Adipocyte (in vitro differentiated cells): ENCODE results near the gene TTC27.
"Not testable (repeated sequence)": the region's sequence is repeated elsewhere in the genome, so short reads cannot be mapped to it uniquely, and the experiment has no call there.

ENCODE experiments used
- DNase-seq: peaks from one replicate; pipeline ENCODE4 v3.0.0-alpha.2; 2015; ENCODE audit warnings: low read depth
- H3K27me3 ChIP-seq: replicated peaks from 2 replicates; pipeline ENCODE4 v1.7.0; 2013; ENCODE audit warnings: mild to moderate bottlenecking, low read length, moderate library complexity; ENCODE audit not compliant: control insufficient read depth, insufficient read depth
- H3K36me3 ChIP-seq: 2 replicates; pipeline ENCODE4 v1.7.0; 2013; ENCODE audit warnings: low read length, mild to moderate bottlenecking, moderate library complexity; ENCODE audit not compliant: control insufficient read depth, insufficient read depth, severe bottlenecking
- H3K4me1 ChIP-seq: 2 replicates; pipeline ENCODE4 v1.7.0; 2013; ENCODE audit warnings: mild to moderate bottlenecking, low read length, moderate library complexity; ENCODE audit not compliant: control insufficient read depth, insufficient read depth
- H3K4me3 ChIP-seq: 2 replicates; pipeline ENCODE4 v1.7.0; 2013; ENCODE audit warnings: mild to moderate bottlenecking, low read length, moderate library complexity
- H3K9ac ChIP-seq: 2 replicates; pipeline ENCODE4 v1.7.0; 2013; ENCODE audit warnings: mild to moderate bottlenecking, low read length, moderate library complexity
- H3K9me3 ChIP-seq: 2 replicates; pipeline ENCODE4 v1.7.0; 2013; ENCODE audit warnings: mild to moderate bottlenecking, low read length, moderate library complexity; ENCODE audit not compliant: control insufficient read depth

The TTC27 gene

DNA sequence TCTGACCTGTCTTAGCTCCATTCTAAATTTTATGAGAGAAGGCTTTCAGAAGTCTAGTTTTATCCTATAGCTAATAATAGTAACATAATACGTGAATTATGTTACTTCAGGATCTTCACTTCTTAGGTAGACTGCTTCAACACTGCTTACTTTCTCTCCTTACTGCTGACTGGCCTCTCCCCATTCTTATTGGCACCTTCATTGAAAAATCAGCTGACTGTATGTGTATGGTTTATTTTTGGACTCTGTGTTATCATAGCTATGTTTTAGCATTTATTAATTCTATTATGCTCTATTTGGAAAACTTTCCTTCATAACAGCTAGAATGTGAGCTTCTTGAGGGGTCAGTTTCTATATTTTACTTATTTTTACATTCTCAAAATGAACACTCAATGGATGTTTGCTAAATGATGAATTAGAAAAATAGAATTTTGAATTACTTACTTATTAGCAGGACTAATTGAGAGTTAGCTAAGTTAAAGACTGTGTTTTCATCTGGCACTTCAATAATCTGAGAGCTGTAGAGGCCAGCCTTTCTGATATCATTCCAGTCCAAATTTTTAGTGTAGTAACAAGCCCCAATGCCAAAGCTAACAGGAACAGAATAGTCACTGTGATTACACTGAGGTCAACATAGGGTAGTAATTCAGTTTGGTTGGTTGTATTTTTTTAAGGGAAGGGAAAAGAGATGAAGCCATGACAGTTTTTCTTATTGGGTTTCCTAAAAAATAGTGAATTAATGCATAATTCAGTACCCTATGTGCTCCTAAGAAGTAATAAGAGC is 92.3 kb downstream of the TTC27 start:
- no peaks in the 10 kb centered on the region for H3K9me3 ChIP-seq
- no peak overlapping the region for H3K9ac ChIP-seq
- no peak for DNase-seq

DNA sequence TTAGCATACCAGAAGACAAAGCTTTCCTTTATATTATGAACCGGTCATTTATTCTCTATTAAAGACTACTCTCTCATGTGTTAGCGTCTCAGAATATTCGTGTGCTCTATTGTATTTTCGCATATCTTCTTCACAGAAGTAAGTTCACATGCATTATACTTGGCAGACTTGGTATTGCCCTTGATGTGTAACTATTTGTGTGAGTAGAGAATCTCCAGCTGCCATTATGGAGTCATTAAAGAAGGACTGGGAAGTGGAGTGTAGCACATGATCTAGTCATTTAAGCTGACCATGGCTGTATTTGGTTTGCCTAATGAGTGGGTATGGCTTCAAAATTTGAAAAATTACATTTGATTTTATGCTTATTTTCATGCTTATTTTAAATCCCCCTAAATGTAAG is 92.9 kb downstream of the TTC27 start:
- Histone ChIP-seq H3K9ac (no peak overlapping the region), H3K36me3 (peaks cover 4% of the 10 kb centered on the region), H3K9me3 (no peaks in the 10 kb centered on the region), H3K27me3 (no peaks in the 10 kb centered on the region), H3K4me3 (no peak overlapping the region), H3K4me1 (peaks cover 2% of the 10 kb centered on the region)
- no peak for DNase-seq

More for the DNA sequence above, 92.3 kb downstream of the TTC27 start:
- Histone ChIP-seq H3K36me3 (no peaks in the 10 kb centered on the region), H3K4me3 (no peak overlapping the region), H3K27me3 (no peaks in the 10 kb centered on the region), H3K4me1 (peaks cover 3% of the 10 kb centered on the region)

DNA sequence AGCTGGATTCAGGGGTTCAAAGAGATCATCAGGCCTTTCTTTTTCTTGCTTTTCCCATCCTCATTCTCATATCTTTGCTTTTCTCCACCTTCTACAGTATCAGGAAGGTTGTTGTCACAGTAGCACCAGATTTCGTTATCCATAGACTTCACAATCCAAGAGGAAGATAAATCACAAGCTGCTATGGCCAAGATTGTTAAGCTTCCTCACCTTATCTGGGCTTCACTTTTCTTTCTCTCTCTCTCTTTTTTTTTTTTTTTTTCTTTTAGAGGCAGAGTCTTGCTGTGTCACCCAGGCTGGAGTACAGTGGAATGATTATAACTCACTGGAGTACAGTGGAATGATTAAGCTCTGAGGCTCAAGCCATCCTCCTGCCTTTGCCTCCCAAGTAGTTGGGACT is 93.5 kb downstream of the TTC27 start:
- no peaks in the 10 kb centered on the region for H3K27me3 ChIP-seq
- H3K4me1 ChIP-seq: no peaks in the 10 kb centered on the region
- H3K36me3 ChIP-seq: peaks cover 6% of the 10 kb centered on the region
- no peak overlapping the region for H3K4me3 ChIP-seq
- H3K9me3 ChIP-seq: no peaks in the 10 kb centered on the region
- H3K9ac ChIP-seq: no peak overlapping the region
- DNase-seq: no peak

DNA sequence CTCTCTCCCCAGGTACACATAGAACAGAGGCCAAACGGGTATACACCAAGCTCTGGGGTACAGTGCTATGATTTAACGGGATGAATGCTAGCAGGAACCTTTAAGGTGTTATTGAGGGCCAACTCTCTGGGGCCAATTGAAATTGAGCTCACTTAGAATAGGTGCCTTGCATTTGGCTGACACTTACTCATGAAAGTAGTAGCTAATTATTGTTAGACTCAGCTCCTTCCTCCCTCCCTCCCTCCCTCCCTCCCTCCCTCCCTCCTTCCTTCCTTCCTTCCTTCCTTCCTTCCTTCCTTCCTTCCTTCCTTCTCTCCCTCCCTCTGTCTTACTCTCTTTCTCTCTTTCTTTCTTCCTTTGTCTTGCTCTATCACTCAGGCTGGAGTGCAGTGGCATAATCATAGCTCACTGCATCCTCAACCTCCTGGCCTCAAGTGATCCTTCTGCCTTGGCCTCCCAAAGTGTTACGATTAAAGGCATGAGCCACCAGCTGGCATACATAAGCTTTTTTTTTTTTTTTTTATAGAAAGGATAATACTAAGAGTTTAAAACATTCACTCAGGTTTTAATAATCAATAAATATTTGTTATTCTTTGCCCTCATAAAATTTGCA is 95.7 kb downstream of the TTC27 start:
- no peak for DNase-seq
- Histone ChIP-seq H3K27me3 (no peaks in the 10 kb centered on the region), H3K4me3 (no peak overlapping the region), H3K36me3 (peaks cover 6% of the 10 kb centered on the region), H3K4me1 (no peaks in the 10 kb centered on the region), H3K9ac (no peak overlapping the region), H3K9me3 (no peaks in the 10 kb centered on the region)

DNA sequence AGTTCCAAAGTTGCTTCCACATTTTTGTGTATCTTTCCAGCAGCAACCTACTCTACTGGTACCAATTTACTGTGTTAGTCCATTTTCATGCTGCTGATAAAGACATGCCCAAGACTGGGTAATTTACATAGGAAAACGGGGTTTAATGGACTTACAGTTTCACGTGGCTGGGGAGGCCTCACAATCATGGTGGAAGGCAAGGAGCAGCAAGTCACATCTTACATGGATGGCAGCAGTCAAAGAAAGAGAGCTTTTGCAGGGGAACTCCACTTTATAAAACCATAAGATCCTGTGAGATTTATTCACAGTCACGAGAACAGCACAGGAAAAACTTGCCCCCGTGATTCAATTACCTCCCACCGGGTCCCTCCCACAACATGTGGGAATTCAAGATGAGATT is 98.8 kb downstream of the TTC27 start:
- H3K36me3 ChIP-seq, H3K4me3 ChIP-seq, H3K9ac ChIP-seq, H3K27me3 ChIP-seq, H3K9me3 ChIP-seq, H3K4me1 ChIP-seq, DNase-seq: not testable (repeated sequence)

- peaks cover 3% of the 10 kb centered on the region for H3K4me1 ChIP-seq
- H3K36me3 ChIP-seq: peaks cover 6% of the 10 kb centered on the region
- no peak for DNase-seq
- H3K9me3 ChIP-seq: no peaks in the 10 kb centered on the region
- H3K9ac ChIP-seq: no peak overlapping the region
- H3K4me3 ChIP-seq: no peak overlapping the region
- H3K27me3 ChIP-seq: no peaks in the 10 kb centered on the region
Measured at GRCh38 chr2:32727157-32727556, 99.3 kb downstream of the TTC27 start.

DNA sequence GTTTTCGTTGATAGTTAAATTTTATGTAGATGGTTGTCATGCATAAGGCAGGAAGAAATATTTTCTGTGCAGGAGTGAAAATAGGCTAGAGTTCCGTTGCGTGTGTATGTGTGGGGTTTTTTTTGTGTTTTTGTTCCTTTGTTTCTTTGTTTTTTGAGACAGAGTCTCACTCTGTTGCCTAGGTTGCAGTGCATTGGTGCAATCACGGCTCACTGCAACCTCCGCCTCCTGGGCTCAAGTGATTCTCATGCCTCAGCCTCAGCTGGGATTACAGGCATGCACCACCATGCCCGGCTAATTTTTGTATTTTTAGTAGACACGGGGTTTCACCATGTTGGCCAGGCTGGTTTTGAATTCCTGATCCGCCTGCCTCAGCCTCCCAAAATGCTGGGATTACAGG is 103.1 kb downstream of the TTC27 start:
- not testable (repeated sequence) for H3K4me1 ChIP-seq, H3K36me3 ChIP-seq, H3K4me3 ChIP-seq, H3K9me3 ChIP-seq, H3K9ac ChIP-seq, H3K27me3 ChIP-seq, DNase-seq

GRCh38 chr2:32732120-32732519 is 104.3 kb downstream of the TTC27 start:
- H3K9ac ChIP-seq: no peak overlapping the region
- H3K9me3 ChIP-seq: no peaks in the 10 kb centered on the region
- DNase-seq: peak; percentile 15
- H3K4me3 ChIP-seq: no peak overlapping the region
- no peaks in the 10 kb centered on the region for H3K27me3 ChIP-seq
- peaks cover 6% of the 10 kb centered on the region for H3K4me1 ChIP-seq
- H3K36me3 ChIP-seq: no peaks in the 10 kb centered on the region

DNA sequence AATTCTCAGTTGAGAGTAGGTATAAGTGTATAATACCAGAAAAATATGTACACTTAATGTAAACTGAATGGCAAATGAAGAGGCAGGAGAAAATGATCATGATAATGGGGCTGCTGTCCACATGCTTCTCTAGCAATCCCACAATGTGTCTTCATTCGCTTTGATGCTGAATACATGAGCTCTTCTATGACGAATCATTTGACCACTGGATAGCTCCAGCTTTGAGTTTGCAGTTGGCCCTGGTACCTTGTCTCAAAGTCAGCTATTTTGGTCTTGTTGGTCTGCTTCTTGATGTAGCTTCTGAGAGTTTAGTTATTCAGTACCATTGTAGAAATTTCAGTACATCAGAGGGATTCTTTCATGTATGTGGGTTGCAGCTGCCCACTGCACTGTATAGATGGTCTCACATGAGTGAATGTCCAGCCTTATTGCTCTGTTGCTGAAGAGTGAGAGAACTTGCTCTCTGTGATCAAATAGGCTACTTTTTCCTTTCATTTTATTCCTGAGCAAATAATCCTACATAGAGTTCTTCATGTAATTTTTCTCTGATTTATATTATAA is 105.1 kb downstream of the TTC27 start:
- no peak overlapping the region for H3K4me3 ChIP-seq
- no peaks in the 10 kb centered on the region for H3K27me3 ChIP-seq
- no peak for DNase-seq
- H3K9me3 ChIP-seq: no peaks in the 10 kb centered on the region
- H3K36me3 ChIP-seq: peaks cover 2% of the 10 kb centered on the region
- H3K9ac ChIP-seq: no peak overlapping the region
- H3K4me1 ChIP-seq: peaks cover 6% of the 10 kb centered on the region

- Histone ChIP-seq H3K27me3 (no peaks in the 10 kb centered on the region), H3K4me3 (no peak overlapping the region)
- DNase-seq: no peak
Measured at GRCh38 chr2:32735348-32735747, 107.5 kb downstream of the TTC27 start.

DNA sequence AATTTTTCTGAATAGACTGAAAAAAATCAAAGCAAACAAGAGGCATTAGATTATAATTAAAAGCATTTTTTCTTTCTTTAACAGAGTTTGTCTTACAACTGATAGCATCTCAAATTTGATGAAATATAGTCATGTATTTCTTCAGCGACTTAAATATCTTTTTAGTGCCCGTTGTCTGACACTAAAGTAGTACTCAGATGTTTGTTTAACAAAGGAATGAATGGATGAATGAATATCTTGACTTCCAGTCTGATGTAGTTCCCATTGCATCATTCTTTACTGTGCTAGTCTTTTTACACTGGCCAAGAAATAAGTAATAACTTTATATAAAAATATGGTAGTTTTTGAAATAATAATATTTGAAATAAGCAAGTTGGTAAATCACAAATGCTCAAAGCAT is 111.1 kb downstream of the TTC27 start:
- H3K36me3 ChIP-seq: peaks cover 3% of the 10 kb centered on the region
- H3K27me3 ChIP-seq: no peaks in the 10 kb centered on the region
- DNase-seq: peak; percentile 59
- no peak overlapping the region for H3K9ac ChIP-seq
- no peaks in the 10 kb centered on the region for H3K9me3 ChIP-seq
- no peak overlapping the region for H3K4me3 ChIP-seq
- H3K4me1 ChIP-seq: no peaks in the 10 kb centered on the region

More at GRCh38 chr2:32735348-32735747, 107.5 kb downstream of the TTC27 start:
- Histone ChIP-seq H3K9me3 (no peaks in the 10 kb centered on the region), H3K4me1 (peaks cover 6% of the 10 kb centered on the region), H3K36me3 (peaks cover 3% of the 10 kb centered on the region), H3K9ac (no peak overlapping the region)
